K562 (cell line): ENCODE measurements around the gene BTG2. TPM values are rescaled to one million over a fixed set of nuclear protein-coding genes. Genes with fewer than 3 reads are reported as not detected.
A peak's percentile ranks its signal among the peaks of the same experiment; 100 is the strongest.

Source experiments
- ATF7 ChIP-seq: fragments of 450-650 bp; IDR thresholded peaks from 2 replicates; pipeline ENCODE4 v1.7.1; 2014; ENCODE audit warnings: mild to moderate bottlenecking, moderate library complexity
- C11orf30 ChIP-seq: fragments of 450-650 bp; IDR thresholded peaks from 2 replicates; pipeline ENCODE4 v1.6.1; 2016; ENCODE audit warnings: low read depth, mild to moderate bottlenecking
- EP300 ChIP-seq: IDR thresholded peaks from 2 replicates; pipeline ENCODE4 v1.6.1; 2012; ENCODE audit warnings: low read length, improper control_type of control experiment
- ETV5 ChIP-seq: sonication (generic); formaldehyde crosslinking; IDR thresholded peaks from 2 replicates; pipeline ENCODE4 v1.4.0; 2020; ENCODE audit warnings: low read depth, mild to moderate bottlenecking, missing genetic modification reagents
- GABPB2 ChIP-seq: fragments of 250-450 bp; sonication (Bioruptor Pico); conservative IDR thresholded peaks from 2 replicates; pipeline ENCODE4 v1.5.1; 2021; ENCODE audit warnings: mild to moderate bottlenecking
- HMGN3 ChIP-seq: IDR thresholded peaks from 2 replicates; pipeline ENCODE4 v1.6.1; 2011; ENCODE audit warnings: borderline replicate concordance, low read depth, mild to moderate bottlenecking, mixed read lengths, low read length; ENCODE audit not compliant: insufficient read length; ENCODE audit errors: extremely low read depth
- LCOR ChIP-seq: sonication (generic); formaldehyde crosslinking; IDR thresholded peaks from 2 replicates; pipeline ENCODE4 v1.8.0; 2022; ENCODE audit warnings: mild to moderate bottlenecking, missing genetic modification reagents
- POLR3A ChIP-seq: IDR thresholded peaks from 2 replicates; pipeline ENCODE4 v1.6.1; 2011; ENCODE audit warnings: borderline replicate concordance, mild to moderate bottlenecking, moderate library complexity; ENCODE audit not compliant: insufficient read length, insufficient read depth; ENCODE audit errors: extremely low read depth
- RAD51 ChIP-seq: fragments of 450-650 bp; IDR thresholded peaks from 2 replicates; pipeline ENCODE4 v1.7.1; 2016; ENCODE audit warnings: low read depth, mild to moderate bottlenecking, borderline replicate concordance
- REST ChIP-seq, 2 experiments: fragments of 450-650 bp; formaldehyde crosslinking in 1 of 2; IDR thresholded peaks; 2 replicates each; pipeline versions ENCODE4 v1.4.0 to v1.6.1; 2014 to 2020; ENCODE audit warnings: mild to moderate bottlenecking in 2 of 2, borderline replicate concordance in 1 of 2, low read depth in 1 of 2
- SMAD3 ChIP-seq: fragments of 450-650 bp; formaldehyde crosslinking; conservative IDR thresholded peaks from 2 replicates; pipeline ENCODE4 v1.4.0; 2020; ENCODE audit warnings: mild to moderate bottlenecking
- TEAD4 ChIP-seq, 2 experiments: sonication (generic) in 1 of 2; formaldehyde crosslinking in 1 of 2; IDR thresholded peaks; 2 replicates each; pipeline versions ENCODE4 v1.6.1 to v1.8.0; 2012 to 2022; ENCODE audit warnings: borderline replicate concordance in 1 of 2, inconsistent platforms in 1 of 2, low read length in 1 of 2, mild to moderate bottlenecking in 1 of 2, missing genetic modification reagents in 1 of 2
- TRIM25 ChIP-seq: fragments of 450-650 bp; IDR thresholded peaks from 2 replicates; pipeline ENCODE4 v1.7.0; 2016; ENCODE audit warnings: borderline replicate concordance
- ZFP36 ChIP-seq: fragments of 150-350 bp; IDR thresholded peaks from 2 replicates; pipeline ENCODE4 v1.6.1; 2018; ENCODE audit warnings: low read length, low read depth; ENCODE audit not compliant: partially characterized antibody
- ZNF699 ChIP-seq: fragments of 250-450 bp; sonication (Bioruptor Pico); IDR thresholded peaks from 2 replicates; pipeline ENCODE4 v1.8.0; 2021; ENCODE audit warnings: mild to moderate bottlenecking, moderate library complexity; ENCODE audit not compliant: insufficient replicate concordance
- ZNF75A ChIP-seq: fragments of 450-650 bp; formaldehyde crosslinking; IDR thresholded peaks from 2 replicates; pipeline ENCODE4 v1.4.0; 2020; ENCODE audit warnings: mild to moderate bottlenecking
- ZNF780A ChIP-seq: fragments of 250-450 bp; sonication (Bioruptor Pico); IDR thresholded peaks from 2 replicates; pipeline ENCODE4 v1.5.0; 2021; ENCODE audit warnings: mild to moderate bottlenecking
- polyA plus RNA-seq, 8 experiments: library from polyadenylated mRNA; depleted of rRNA in 4 of 8; stranded (reverse) in 5 of 8; unstranded in 3 of 8; fragments of >200 nt; fragmentation: Nextera tagmentation in 2 of 8; fragmentation: Illumina TruSeq in 1 of 8; extraction: Ambion mirVana in 2 of 8; extraction: Trizol in 1 of 8; gene quantifications; 2 replicates each; pipeline versions ENCODE4 v1.2.1 to v1.2.3, GENCODE V29; 2011 to 2014; ENCODE audit warnings: inconsistent platforms in 1 of 8, missing spikeins in 1 of 8
- total RNA-seq, 7 experiments: library from RNA; depleted of rRNA in 6 of 7; stranded (reverse); fragments of >200 nt in 6 of 7; fragmentation: Illumina TruSeq in 2 of 7; extraction: Trizol in 2 of 7; gene quantifications; 2 replicates each; pipeline versions ENCODE4 v1.2.1 to v1.2.3, GENCODE V29; 2011 to 2021; ENCODE audit warnings: low replicate concordance in 1 of 7

The BTG2 gene
- total and polyA plus RNA-seq, 9 of the 15 experiments (the other 6 are each of a cell fraction or from before 2014, with no cell fraction given) = 2.3 to 41.9 (median 8.7) TPM

GRCh38 chr1:203326830-203327683 lies 21.7 kb downstream of the BTG2 start (continued):
- TF ChIP-seq TRIM25 = no peak
- TF ChIP-seq HMGN3 = peak; percentile 79
- no peak for TF ChIP-seq ATF7
- no peak for TF ChIP-seq POLR3A
- TF ChIP-seq C11orf30 = no peak
- TF ChIP-seq GABPB2 (CRISPR knock-in tag) = no peak
- 0 out of 2 replicates have a peak, but pooled peaks have one; percentile 51 for TF ChIP-seq ETV5
- no peak for TF ChIP-seq ZNF75A (CRISPR knock-in tag)
- TF ChIP-seq REST (IDR thresholded peaks at IDR 0.05; ENCODE audit: borderline replicate concordance) = no peak
- peak; percentile 67; the same call in 1 of the 2 replicates for TF ChIP-seq REST (CRISPR knock-in tag; IDR thresholded peaks at IDR 0.05; ENCODE audit: low read depth)
- no peak for TF ChIP-seq SMAD3 (CRISPR knock-in tag)
- no peak; the same call in 1 of the 2 replicates for TF ChIP-seq LCOR (CRISPR knock-in tag)
- no peak for TF ChIP-seq ZNF780A
- TF ChIP-seq TEAD4 (IDR thresholded peaks at IDR 0.05; ENCODE audit: low read length) = no peak
- TF ChIP-seq TEAD4 (CRISPR knock-in tag; IDR thresholded peaks at IDR 0.05; ENCODE audit: borderline replicate concordance) = no peak
- no peak for TF ChIP-seq ZNF699 (CRISPR knock-in tag)
- TF ChIP-seq RAD51 = peak; percentile 6; the same call in 1 of the 2 replicates
- TF ChIP-seq EP300 = no peak
- no peak for TF ChIP-seq ZFP36
